ENCODE results near the gene ITGA8.

DNA sequence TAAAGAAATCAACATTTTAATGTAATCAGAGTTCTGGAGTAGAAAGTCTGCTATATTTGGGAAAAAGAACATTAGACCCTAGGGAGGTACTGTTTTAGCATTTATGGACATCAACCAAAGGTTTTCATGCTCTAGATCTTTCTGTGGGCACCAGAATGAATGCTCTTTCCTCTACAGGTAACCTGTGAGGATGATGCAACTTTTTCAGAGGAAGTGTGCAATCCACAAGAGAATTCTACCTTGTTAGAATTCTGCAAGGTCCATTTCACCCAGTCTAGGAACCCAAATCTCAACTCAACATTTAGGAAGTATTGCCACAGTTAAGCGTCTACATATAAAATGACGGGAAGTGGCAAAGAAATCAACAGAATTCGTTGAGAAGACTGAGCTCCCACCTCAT, 208.8 kb downstream of the ITGA8 start:
- no peak for TF ChIP-seq POLR2A (IDR thresholded peaks at IDR 0.05)
- TF ChIP-seq, protein P1, sequence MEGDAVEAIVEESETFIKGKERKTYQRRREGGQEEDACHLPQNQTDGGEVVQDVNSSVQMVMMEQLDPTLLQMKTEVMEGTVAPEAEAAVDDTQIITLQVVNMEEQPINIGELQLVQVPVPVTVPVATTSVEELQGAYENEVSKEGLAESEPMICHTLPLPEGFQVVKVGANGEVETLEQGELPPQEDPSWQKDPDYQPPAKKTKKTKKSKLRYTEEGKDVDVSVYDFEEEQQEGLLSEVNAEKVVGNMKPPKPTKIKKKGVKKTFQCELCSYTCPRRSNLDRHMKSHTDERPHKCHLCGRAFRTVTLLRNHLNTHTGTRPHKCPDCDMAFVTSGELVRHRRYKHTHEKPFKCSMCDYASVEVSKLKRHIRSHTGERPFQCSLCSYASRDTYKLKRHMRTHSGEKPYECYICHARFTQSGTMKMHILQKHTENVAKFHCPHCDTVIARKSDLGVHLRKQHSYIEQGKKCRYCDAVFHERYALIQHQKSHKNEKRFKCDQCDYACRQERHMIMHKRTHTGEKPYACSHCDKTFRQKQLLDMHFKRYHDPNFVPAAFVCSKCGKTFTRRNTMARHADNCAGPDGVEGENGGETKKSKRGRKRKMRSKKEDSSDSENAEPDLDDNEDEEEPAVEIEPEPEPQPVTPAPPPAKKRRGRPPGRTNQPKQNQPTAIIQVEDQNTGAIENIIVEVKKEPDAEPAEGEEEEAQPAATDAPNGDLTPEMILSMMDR (IDR thresholded peaks at IDR 0.05), result no peak

Data from ovary (tissue), 3 donors.